ENCODE results near the gene APBA2.
A peak's percentile ranks its signal among the peaks of the same experiment; 100 is the strongest.

The APBA2 gene

GRCh38 chr15:28895566-28895965, 9.8 kb downstream of the APBA2 start:
- H3K9me3 ChIP-seq (ENCODE audit: control insufficient read depth, insufficient read depth, low read depth, low read length): no peaks in the 10 kb centered on the region
- TF ChIP-seq ZNF175 (tag by site-specific recombination; IDR thresholded peaks at IDR 0.05) (no peak), ZNF549 (tag by site-specific recombination; IDR thresholded peaks at IDR 0.05) (no peak), ATF2 (tag by site-specific recombination; IDR thresholded peaks at IDR 0.05; ENCODE audit: low read depth) (no peak), MZF1 (tag by site-specific recombination; IDR thresholded peaks at IDR 0.05; ENCODE audit: borderline replicate concordance) (no peak), WT1 (tag by site-specific recombination; IDR thresholded peaks at IDR 0.05) (no peak), ZFP37 (tag by site-specific recombination; IDR thresholded peaks at IDR 0.05) (no peak), HOXC10 (CRISPR knock-in tag; IDR thresholded peaks at IDR 0.05) (no peak), ZNF18 (tag by site-specific recombination; IDR thresholded peaks at IDR 0.05) (no peak)
- ChIA-PET CTCF (interaction anchor here (0.6 kb wide), 1 partner anchor 208 kb away, joined by 4 read pairs; no protein-coding TSS in a partner anchor), POLR2A (no interaction called here)
- H3K27ac ChIP-seq (ENCODE audit: extremely low read depth, low read depth, low read length): no peak overlapping the region
- no peaks in the 10 kb centered on the region for H3K36me3 ChIP-seq (ENCODE audit: control insufficient read depth in 2 of 2, insufficient read depth in 1 of 2, low read length in 2 of 2)
- H3K4me3 ChIP-seq (ENCODE audit: low read depth, low read length): no peak overlapping the region
- no peaks in the 10 kb centered on the region for H3K4me1 ChIP-seq (ENCODE audit: control insufficient read depth, insufficient read depth, low read length)

- POLR2A ChIA-PET: no interaction called here
- TF ChIP-seq ZEB2 (tag by site-specific recombination; IDR thresholded peaks at IDR 0.05) (0 out of 2 replicates have a peak, but pooled peaks have one; percentile 49), ZNF292 (tag by site-specific recombination; IDR thresholded peaks at IDR 0.05; ENCODE audit: borderline replicate concordance, low read depth) (no peak), ZNF146 (tag by site-specific recombination; IDR thresholded peaks at IDR 0.05) (no peak), CTCF (tag by site-specific recombination; IDR thresholded peaks at IDR 0.05) (no peak), ZNF16 (tag by site-specific recombination; IDR thresholded peaks at IDR 0.05; ENCODE audit: low read depth) (no peak), PATZ1 (tag by site-specific recombination; IDR thresholded peaks at IDR 0.05) (0 out of 2 replicates have a peak, but pooled peaks have one; percentile 19), ZNF175 (tag by site-specific recombination; IDR thresholded peaks at IDR 0.05) (no peak), ZBTB17 (tag by site-specific recombination; IDR thresholded peaks at IDR 0.05) (no peak), SP7 (tag by site-specific recombination; IDR thresholded peaks at IDR 0.05) (peak; percentile 81), ZNF138 (tag by site-specific recombination; IDR thresholded peaks at IDR 0.05; ENCODE audit: borderline replicate concordance) (no peak), ZNF777 (tag by site-specific recombination; IDR thresholded peaks at IDR 0.05; ENCODE audit: borderline replicate concordance) (no peak), ZNF501 (tag by site-specific recombination; IDR thresholded peaks at IDR 0.05) (0 out of 2 replicates have a peak, but pooled peaks have one; percentile 44), ZSCAN30 (tag by site-specific recombination; IDR thresholded peaks at IDR 0.05) (no peak), ZBTB44 (tag by site-specific recombination; IDR thresholded peaks at IDR 0.05) (no peak), ZNF366 (tag by site-specific recombination; conservative IDR thresholded peaks at IDR 0.05) (peak; percentile 54; the same call in 1 of the 2 replicates), ZNF747 (tag by site-specific recombination; IDR thresholded peaks at IDR 0.05) (no peak), ELK4 (IDR thresholded peaks at IDR 0.05; ENCODE audit: borderline replicate concordance, low read depth, low read length) (no peak), ZFHX2 (tag by site-specific recombination; conservative IDR thresholded peaks at IDR 0.05) (no peak; the same call in 1 of the 2 replicates), YY2 (tag by site-specific recombination; IDR thresholded peaks at IDR 0.05) (peak; percentile 57; the same call in 1 of the 2 replicates)
Observed at GRCh38 chr15:28896951-28897350, 11.2 kb downstream of the APBA2 start.

More at GRCh38 chr15:28896951-28897350, 11.2 kb downstream of the APBA2 start:
- H3K9me3 ChIP-seq (ENCODE audit: control insufficient read depth, insufficient read depth, low read depth, low read length): no peaks in the 10 kb centered on the region
- no peaks in the 10 kb centered on the region for H3K36me3 ChIP-seq (ENCODE audit: control insufficient read depth in 2 of 2, insufficient read depth in 1 of 2, low read length in 2 of 2)
- no peak overlapping the region for H3K4me3 ChIP-seq (ENCODE audit: low read depth, low read length)
- H3K4me1 ChIP-seq (ENCODE audit: control insufficient read depth, insufficient read depth, low read length): no peaks in the 10 kb centered on the region
- CTCF ChIA-PET: interaction anchor here (0.7 kb wide), 1 partner anchor 58 kb away, joined by 6 read pairs; no protein-coding TSS in a partner anchor
- H3K27ac ChIP-seq (ENCODE audit: extremely low read depth, low read depth, low read length): no peak overlapping the region
